Activated naive CD8-positive, alpha-beta T cell treated with anti-CD3 and anti-CD28 coated beads, Interleukin-2, amount 50 U/mL, for 16 hours (primary cell): ENCODE data around the gene CYP21A2.
"Not testable (repeated sequence)": the region's sequence is repeated elsewhere in the genome, so short reads cannot be mapped to it uniquely, and the experiment has no call there.

Experiments used
- DNase-seq: peaks from one replicate; pipeline ENCODE4 v3.0.0-alpha.2; 2020; ENCODE audit warnings: low read depth, low spot score

The CYP21A2 gene

GRCh38 chr6:32029553-32029952 is 8.7 kb upstream of the CYP21A2 start:
- not testable (repeated sequence) for DNase-seq

- not testable (repeated sequence) for DNase-seq
Observed at GRCh38 chr6:32035283-32036013, 2.8 kb upstream of the CYP21A2 start.

GRCh38 chr6:32037136-32037535 is 1.1 kb upstream of the CYP21A2 start:
- DNase-seq = not testable (repeated sequence)

- DNase-seq = not testable (repeated sequence)
Observed at GRCh38 chr6:32038878-32039277, 663 bp downstream of the CYP21A2 start.

GRCh38 chr6:32039321-32040274 is 1.4 kb downstream of the CYP21A2 start:
- DNase-seq = not testable (repeated sequence)

GRCh38 chr6:32040299-32041049 is 2.3 kb downstream of the CYP21A2 start:
- DNase-seq = not testable (repeated sequence)

GRCh38 chr6:32041050-32041321 is 2.8 kb downstream of the CYP21A2 start:
- not testable (repeated sequence) for DNase-seq

GRCh38 chr6:32041385-32041784 is 3.2 kb downstream of the CYP21A2 start:
- DNase-seq = not testable (repeated sequence)

GRCh38 chr6:32042276-32042675 is 4.1 kb downstream of the CYP21A2 start:
- DNase-seq = not testable (repeated sequence)

- DNase-seq = not testable (repeated sequence)
Observed at GRCh38 chr6:32043589-32044380, 5.6 kb downstream of the CYP21A2 start.

- DNase-seq = not testable (repeated sequence)
Observed at GRCh38 chr6:32044916-32045315, 6.7 kb downstream of the CYP21A2 start.

- DNase-seq = no peak
Observed at GRCh38 chr6:32045811-32046449, 7.7 kb downstream of the CYP21A2 start.

GRCh38 chr6:32046450-32047083 is 8.4 kb downstream of the CYP21A2 start:
- DNase-seq = no peak

- DNase-seq = no peak
Observed at GRCh38 chr6:32047084-32047478, 8.9 kb downstream of the CYP21A2 start.

- DNase-seq = no peak
Observed at GRCh38 chr6:32047539-32047854, 9.3 kb downstream of the CYP21A2 start.

- DNase-seq = peak; percentile 39
Observed at GRCh38 chr6:32047855-32048766, 9.9 kb downstream of the CYP21A2 start.

- not testable (repeated sequence) for DNase-seq
Observed at GRCh38 chr6:32049149-32049548, 10.9 kb downstream of the CYP21A2 start.

GRCh38 chr6:32049736-32050135 is 11.5 kb downstream of the CYP21A2 start:
- DNase-seq = not testable (repeated sequence)

- DNase-seq = no peak
Observed at GRCh38 chr6:32050562-32050961, 12.3 kb downstream of the CYP21A2 start.
